HEK293T (cell line): ENCODE measurements around the gene TRPC4.
"Not testable (repeated sequence)": the region's sequence is repeated elsewhere in the genome, so short reads cannot be mapped to it uniquely, and the experiment has no call there.

Experiments used
- CTBP1 ChIP-seq: fragments of 450-650 bp; IDR thresholded peaks from 2 replicates; pipeline ENCODE4 v1.6.1; 2016; ENCODE audit warnings: borderline replicate concordance
- LEF1 ChIP-seq: fragments of 450-650 bp; IDR thresholded peaks from 2 replicates; pipeline ENCODE4 v1.6.1; 2017; ENCODE audit warnings: mild to moderate bottlenecking, borderline replicate concordance

- TF ChIP-seq LEF1, CTBP1: not testable (repeated sequence)
These were observed 72.8 kb downstream of the TRPC4 start for GRCh38 chr13:37796795-37797194.
